HG02798 (cell line): ENCODE results near the gene TFAP2E.

ENCODE experiments used
- ATAC-seq: cut with Tn5 transposase; IDR thresholded peaks from one replicate; pipeline ENCODE4 v1.9.1; 2021; ENCODE audit warnings: mild to moderate bottlenecking; ENCODE audit not compliant: unreplicated experiment, poor library complexity

The TFAP2E gene

DNA sequence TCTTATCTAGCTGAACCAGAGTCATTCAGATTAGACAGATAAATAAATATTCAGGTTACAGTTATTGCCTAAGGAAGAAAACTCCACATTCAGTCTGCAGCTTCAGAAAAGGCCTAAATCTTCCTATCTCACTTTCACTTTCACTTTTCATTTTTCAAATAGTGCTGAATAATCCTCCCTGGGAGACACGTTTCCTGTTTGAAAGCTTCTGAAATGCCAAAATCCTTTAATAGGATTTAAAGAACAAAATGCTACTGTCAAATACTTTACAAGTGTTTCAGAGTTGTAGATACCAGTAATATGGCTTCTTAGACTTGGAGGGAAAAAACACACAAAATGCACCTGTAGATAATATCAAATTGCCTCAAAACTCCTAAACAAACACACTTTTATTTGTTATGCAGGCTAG lies 64.3 kb downstream of the TFAP2E start:
- ATAC-seq, result no peak

DNA sequence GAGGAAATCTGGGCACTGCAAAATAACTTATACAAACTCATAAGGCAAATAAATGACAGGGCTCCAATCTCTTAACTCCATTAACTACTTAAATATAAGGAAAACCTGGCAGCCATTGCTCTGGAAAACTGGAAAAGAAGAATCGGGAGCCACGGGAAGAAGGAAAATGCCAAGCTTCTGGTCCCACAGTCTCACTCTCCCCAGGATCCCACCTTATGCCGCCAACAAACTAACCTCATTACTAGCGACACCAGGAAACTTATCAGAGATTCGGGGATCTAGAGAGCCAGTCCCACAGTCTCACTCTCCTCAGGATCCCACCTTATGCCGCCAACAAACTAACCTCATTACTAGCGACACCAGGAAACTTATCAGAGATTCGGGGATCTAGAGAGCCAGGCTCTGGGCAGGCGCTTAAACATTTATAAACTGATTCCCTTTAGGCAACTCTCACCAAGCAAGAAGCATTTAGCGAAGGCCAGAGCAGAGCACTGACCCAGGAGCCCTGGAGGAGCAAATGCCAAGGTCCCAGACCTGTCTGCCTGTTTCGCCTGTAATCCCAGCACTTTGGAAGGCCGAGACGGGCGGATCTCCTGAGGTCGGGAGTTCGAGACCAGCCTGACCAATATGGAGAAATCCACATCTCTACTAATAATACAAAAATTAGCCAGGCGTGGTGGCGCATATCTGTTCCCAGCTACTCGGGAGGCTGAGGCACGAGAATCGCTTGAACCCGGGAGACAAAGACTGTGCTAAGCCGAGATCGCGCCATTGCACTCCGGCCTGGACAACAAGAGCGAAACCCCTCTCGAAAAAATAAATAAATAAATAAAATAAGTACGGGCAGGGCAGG lies 67.5 kb downstream of the TFAP2E start:
- ATAC-seq, result no peak

- ATAC-seq, result peak; percentile 85
Measured at GRCh38 chr1:35641233-35641866, 68.2 kb downstream of the TFAP2E start, which contains the start of gene PSMB2. Gene PSMB2, minus strand, starts transcription at chr1:35641526. Its CDS starts 94 bp downstream, at chr1:35641432.

GRCh38 chr1:35642471-35642955 lies 69.4 kb downstream of the TFAP2E start:
- ATAC-seq, result no peak

GRCh38 chr1:35644204-35644603 lies 71.1 kb downstream of the TFAP2E start:
- no peak for ATAC-seq
